ENCODE results near the gene FARS2.

GRCh38 chr6:5626727-5627426 lies 365.6 kb downstream of the FARS2 start:
- TF ChIP-seq POLR2AphosphoS5 (IDR thresholded peaks at IDR 0.05; ENCODE audit: low read depth, low read length) (no peak), SRF (IDR thresholded peaks at IDR 0.05; ENCODE audit: low read depth, low read length) (no peak), THYN1 (CRISPR knock-in tag; IDR thresholded peaks at IDR 0.05; ENCODE audit: borderline replicate concordance, low read depth) (no peak), GLMP (CRISPR knock-in tag; IDR thresholded peaks at IDR 0.05; ENCODE audit: borderline replicate concordance) (no peak), PAF1 (CRISPR knock-in tag; IDR thresholded peaks at IDR 0.05) (no peak), ZNF609 (CRISPR knock-in tag; IDR thresholded peaks at IDR 0.05; ENCODE audit: borderline replicate concordance) (no peak), HOXA7 (CRISPR knock-in tag; IDR thresholded peaks at IDR 0.05) (no peak), ARNT2 (CRISPR knock-in tag; IDR thresholded peaks at IDR 0.05; ENCODE audit: low read depth) (no peak)

All from HepG2 (cell line).